Smooth muscle cell (in vitro differentiated cells): ENCODE data around the gene CREB5. TPM values are rescaled to one million over a fixed set of nuclear protein-coding genes. Genes with fewer than 3 reads are reported as not detected.

ENCODE experiments used
- DNase-seq: peaks from one replicate; lab custom pipeline; 2025; ENCODE audit not compliant: unreplicated experiment; lab: John Stamatoyannopoulos, UW
- H2AFZ ChIP-seq: fragments of 200-600 bp; sonication (generic); 2 replicates; pipeline ENCODE4 v1.6.0; 2016; ENCODE audit warnings: antibody characterized with exemption, low read depth, mild to moderate bottlenecking
- H3F3A ChIP-seq: fragments of 200-600 bp; sonication (generic); 2 replicates; pipeline ENCODE4 v1.6.0; 2017; ENCODE audit warnings: antibody characterized with exemption, low read depth
- H3K27ac ChIP-seq: fragments of 200-600 bp; sonication (generic); 2 replicates; pipeline ENCODE4 v1.5.1; 2016; ENCODE audit warnings: low read depth, mild to moderate bottlenecking
- H3K27me3 ChIP-seq: fragments of 200-600 bp; sonication (generic); 2 replicates; pipeline ENCODE4 v1.6.1; 2016; ENCODE audit warnings: low read depth, mild to moderate bottlenecking
- H3K36me3 ChIP-seq: fragments of 200-600 bp; sonication (generic); 2 replicates; pipeline ENCODE4 v1.5.1; 2016; ENCODE audit warnings: low read depth
- H3K4me1 ChIP-seq: fragments of 200-600 bp; sonication (generic); 2 replicates; pipeline ENCODE4 v1.5.1; 2016; ENCODE audit warnings: low read depth
- H3K4me2 ChIP-seq: fragments of 200-600 bp; sonication (generic); 2 replicates; pipeline ENCODE4 v1.6.0; 2016; ENCODE audit warnings: mild to moderate bottlenecking
- H3K4me3 ChIP-seq: fragments of 200-600 bp; sonication (generic); 2 replicates; pipeline ENCODE4 v1.5.1; 2016; ENCODE audit warnings: mild to moderate bottlenecking
- H3K79me2 ChIP-seq: fragments of 200-600 bp; sonication (generic); 2 replicates; pipeline ENCODE4 v1.6.0; 2016; ENCODE audit warnings: low read depth, mild to moderate bottlenecking
- H3K9ac ChIP-seq: fragments of 200-600 bp; sonication (generic); 2 replicates; pipeline ENCODE4 v1.6.0; 2016; ENCODE audit warnings: low read depth
- H3K9me3 ChIP-seq: fragments of 200-600 bp; sonication (generic); replicated peaks from 2 replicates; pipeline ENCODE4 v1.5.1; 2016; ENCODE audit warnings: low read depth
- H4K20me1 ChIP-seq: fragments of 200-600 bp; sonication (generic); 2 replicates; pipeline ENCODE4 v1.6.0; 2016; ENCODE audit warnings: low read depth
- WGBS: methylation state at CpG from one replicate; pipeline ENCODE4 v1.1.7; 2016; ENCODE audit warnings: low lambda C conversion rate; 5-methylcytosine and 5-hydroxymethylcytosine counted together
- polyA plus RNA-seq: library from polyadenylated mRNA; unstranded; fragments of >200 nt; fragmentation: Nextera tagmentation; extraction: Ambion mirVana; gene quantifications from 2 replicates; pipeline ENCODE4 v1.2.1, GENCODE V29; 2016
- total RNA-seq: library from RNA; depleted of rRNA; stranded (reverse); fragments of >200 nt; gene quantifications from 2 replicates; pipeline ENCODE4 v1.2.3, GENCODE V29; 2014
- TF ChIP-seq, protein P1 (sequence below): fragments of 200-600 bp; sonication (generic); IDR thresholded peaks from 2 replicates; pipeline ENCODE4 v1.5.1; 2017; ENCODE audit warnings: borderline replicate concordance, mild to moderate bottlenecking, antibody characterized with exemption; ENCODE audit not compliant: insufficient read depth, poor library complexity, severe bottlenecking

Gene CREB5
- total and polyA plus RNA-seq, 2 experiments from 2014 or later: 6.2 to 18.2 TPM

DNA sequence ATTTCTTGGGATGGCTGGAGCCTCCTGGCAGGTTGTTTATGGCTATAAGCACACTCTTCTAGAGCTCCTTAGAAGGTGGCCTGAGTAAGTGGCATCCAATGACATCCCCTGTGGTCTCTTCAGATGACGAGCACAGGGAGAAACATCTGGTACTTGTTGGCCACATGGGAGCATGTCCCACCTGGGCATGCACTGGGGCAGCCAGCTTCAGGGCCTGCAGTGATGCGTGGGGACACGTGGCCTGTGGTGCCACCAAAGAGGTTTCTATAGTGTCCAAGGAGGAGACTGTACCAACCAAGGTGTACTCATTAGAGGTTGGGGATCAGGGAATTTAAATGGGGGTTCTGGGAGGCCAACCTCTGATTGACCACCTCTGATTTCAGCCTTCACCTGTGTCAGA is 420.4 kb downstream of the CREB5 start:
- Histone ChIP-seq H3F3A (no peaks in the 10 kb centered on the region), H2AFZ (no peak overlapping the region), H3K79me2 (no peaks in the 10 kb centered on the region), H3K27ac (no peak overlapping the region), H4K20me1 (no peaks in the 10 kb centered on the region), H3K9ac (no peak overlapping the region), H3K4me1 (no peaks in the 10 kb centered on the region), H3K9me3 (no peaks in the 10 kb centered on the region), H3K4me3 (no peak overlapping the region), H3K27me3 (no peaks in the 10 kb centered on the region), H3K4me2 (no peak overlapping the region), H3K36me3 (no peaks in the 10 kb centered on the region)
- TF ChIP-seq, protein P1, sequence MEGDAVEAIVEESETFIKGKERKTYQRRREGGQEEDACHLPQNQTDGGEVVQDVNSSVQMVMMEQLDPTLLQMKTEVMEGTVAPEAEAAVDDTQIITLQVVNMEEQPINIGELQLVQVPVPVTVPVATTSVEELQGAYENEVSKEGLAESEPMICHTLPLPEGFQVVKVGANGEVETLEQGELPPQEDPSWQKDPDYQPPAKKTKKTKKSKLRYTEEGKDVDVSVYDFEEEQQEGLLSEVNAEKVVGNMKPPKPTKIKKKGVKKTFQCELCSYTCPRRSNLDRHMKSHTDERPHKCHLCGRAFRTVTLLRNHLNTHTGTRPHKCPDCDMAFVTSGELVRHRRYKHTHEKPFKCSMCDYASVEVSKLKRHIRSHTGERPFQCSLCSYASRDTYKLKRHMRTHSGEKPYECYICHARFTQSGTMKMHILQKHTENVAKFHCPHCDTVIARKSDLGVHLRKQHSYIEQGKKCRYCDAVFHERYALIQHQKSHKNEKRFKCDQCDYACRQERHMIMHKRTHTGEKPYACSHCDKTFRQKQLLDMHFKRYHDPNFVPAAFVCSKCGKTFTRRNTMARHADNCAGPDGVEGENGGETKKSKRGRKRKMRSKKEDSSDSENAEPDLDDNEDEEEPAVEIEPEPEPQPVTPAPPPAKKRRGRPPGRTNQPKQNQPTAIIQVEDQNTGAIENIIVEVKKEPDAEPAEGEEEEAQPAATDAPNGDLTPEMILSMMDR: no peak
- WGBS: 92% methylated on average over 3 of the region's 3 CpGs
- DNase-seq: no peak

DNA sequence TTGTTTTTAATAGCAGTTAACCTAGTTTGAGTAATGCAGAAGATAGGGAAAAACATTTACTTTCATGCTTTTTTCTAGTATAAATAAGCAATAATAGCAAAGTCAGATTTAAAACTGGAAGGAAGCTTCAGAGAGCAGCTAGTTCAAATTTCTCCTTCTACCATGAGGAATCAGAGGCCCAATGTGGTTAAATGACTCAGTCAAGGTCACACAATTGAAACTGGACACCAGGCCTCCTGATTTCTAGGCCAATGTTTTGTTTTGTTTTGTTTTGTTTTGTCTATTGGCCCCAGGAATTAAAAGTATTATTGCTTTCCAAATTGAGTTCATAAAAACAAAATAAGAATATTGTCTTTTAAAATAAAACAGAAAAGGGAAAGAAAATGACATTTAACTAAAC is 423.5 kb downstream of the CREB5 start:
- H3K4me2 ChIP-seq: no peak overlapping the region
- TF ChIP-seq, protein P1: no peak
- no peaks in the 10 kb centered on the region for H3K36me3 ChIP-seq
- H3K9ac ChIP-seq: no peak overlapping the region
- no peaks in the 10 kb centered on the region for H3K9me3 ChIP-seq
- H3K27ac ChIP-seq: no peak overlapping the region
- no peaks in the 10 kb centered on the region for H3F3A ChIP-seq
- DNase-seq: no peak
- no peaks in the 10 kb centered on the region for H4K20me1 ChIP-seq
- H3K4me1 ChIP-seq: no peaks in the 10 kb centered on the region
- no peak overlapping the region for H3K4me3 ChIP-seq
- no peaks in the 10 kb centered on the region for H3K79me2 ChIP-seq
- H3K27me3 ChIP-seq: no peaks in the 10 kb centered on the region
- H2AFZ ChIP-seq: no peak overlapping the region

DNA sequence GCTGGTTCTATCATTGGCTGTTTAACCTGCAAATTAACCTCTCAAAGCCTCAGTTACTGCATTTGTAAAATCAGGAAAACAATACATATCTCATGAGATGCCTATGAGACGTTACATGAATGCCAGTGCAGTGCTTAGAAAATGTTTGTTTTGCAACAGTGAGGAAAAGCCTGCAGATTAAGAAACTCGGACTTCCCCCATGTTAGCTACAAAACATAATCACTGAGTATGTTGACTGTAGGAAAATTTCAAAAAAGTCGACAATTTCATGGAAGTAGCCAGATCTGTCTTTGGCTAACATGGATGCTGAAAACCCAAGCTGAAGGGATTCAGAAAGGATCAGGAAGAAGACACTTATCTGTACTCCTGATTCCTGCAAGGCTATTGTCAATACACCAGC is 424.4 kb downstream of the CREB5 start:
- no peak overlapping the region for H2AFZ ChIP-seq
- H3K9ac ChIP-seq: no peak overlapping the region

DNA sequence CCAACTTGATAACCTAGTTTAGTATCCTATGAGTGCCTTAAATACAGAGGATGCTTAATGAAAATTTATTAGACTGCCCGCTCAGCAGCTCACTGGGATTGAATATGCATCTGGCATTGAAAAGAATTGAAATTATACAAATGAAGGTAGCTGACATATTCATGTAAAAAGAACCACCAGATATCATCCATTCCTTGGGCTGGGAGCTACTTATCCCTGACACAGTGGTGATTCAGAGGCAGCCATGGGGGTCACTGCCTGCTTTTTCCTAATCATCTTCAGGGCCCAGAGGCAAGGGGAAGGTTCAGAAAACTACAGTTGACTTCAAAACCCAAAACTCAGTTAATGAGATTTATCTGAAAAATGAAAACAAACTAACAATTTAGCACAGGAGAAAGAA is 424.9 kb downstream of the CREB5 start:
- Histone ChIP-seq H3K4me3 (no peak overlapping the region), H3K79me2 (no peaks in the 10 kb centered on the region), H4K20me1 (no peaks in the 10 kb centered on the region), H3K36me3 (no peaks in the 10 kb centered on the region), H2AFZ (no peak overlapping the region), H3K9me3 (no peaks in the 10 kb centered on the region), H3K27ac (no peak overlapping the region), H3F3A (no peaks in the 10 kb centered on the region), H3K4me1 (no peaks in the 10 kb centered on the region), H3K9ac (no peak overlapping the region), H3K4me2 (no peak overlapping the region), H3K27me3 (no peaks in the 10 kb centered on the region)
- DNase-seq: no peak
- TF ChIP-seq, protein P1: no peak
- WGBS: 97% methylated on average over 1 of the region's 1 CpG

More for the DNA sequence above, 424.4 kb downstream of the CREB5 start:
- H3K4me1 ChIP-seq: no peaks in the 10 kb centered on the region
- no peaks in the 10 kb centered on the region for H3K79me2 ChIP-seq
- no peaks in the 10 kb centered on the region for H3K9me3 ChIP-seq
- H3K36me3 ChIP-seq: no peaks in the 10 kb centered on the region
- WGBS: 53% methylated on average over 3 of the region's 3 CpGs
- no peak for DNase-seq
- no peaks in the 10 kb centered on the region for H4K20me1 ChIP-seq
- H3K27me3 ChIP-seq: no peaks in the 10 kb centered on the region
- no peak overlapping the region for H3K4me3 ChIP-seq
- no peaks in the 10 kb centered on the region for H3F3A ChIP-seq
- no peak overlapping the region for H3K27ac ChIP-seq
- TF ChIP-seq, protein P1: no peak
- no peak overlapping the region for H3K4me2 ChIP-seq
